Bone marrow (tissue), 2 donors: ENCODE results near the gene COX5A.

Source experiments
- DNase-seq, 2 donors: peaks; one replicate each; lab custom pipeline; 2025; lab: John Stamatoyannopoulos, UW

The COX5A gene

GRCh38 chr15:74937590-74938371, at the start of gene COX5A:
TSS of gene COX5A (minus strand) at chr15:74938073. CDS start at chr15:74938014, 59 bp downstream.
- DNase-seq = peak; percentile 72 to 82

GRCh38 chr15:74983725-74984231, 45.9 kb upstream of the COX5A start:
- DNase-seq = peak in 1 of 2 donors; percentile 32

GRCh38 chr15:74982183-74982582, 44.3 kb upstream of the COX5A start:
- DNase-seq = no peak

- DNase-seq = no peak
Observed at GRCh38 chr15:74978503-74978902, 40.6 kb upstream of the COX5A start.

GRCh38 chr15:74978077-74978476, 40.2 kb upstream of the COX5A start:
- no peak for DNase-seq

- DNase-seq = no peak
Observed at GRCh38 chr15:74977599-74977998, 39.7 kb upstream of the COX5A start.

GRCh38 chr15:74976159-74976558, 38.3 kb upstream of the COX5A start:
- no peak for DNase-seq

GRCh38 chr15:74967670-74968069, 29.8 kb upstream of the COX5A start:
- no peak for DNase-seq

- no peak for DNase-seq
Observed at GRCh38 chr15:74964794-74965193, 26.9 kb upstream of the COX5A start.

GRCh38 chr15:74963213-74963612, 25.3 kb upstream of the COX5A start:
- DNase-seq = no peak

- no peak for DNase-seq
Observed at GRCh38 chr15:74962671-74963070, 24.8 kb upstream of the COX5A start.

GRCh38 chr15:74962219-74962618, 24.3 kb upstream of the COX5A start:
- DNase-seq = no peak

- DNase-seq = no peak
Observed at GRCh38 chr15:74961616-74962015, 23.7 kb upstream of the COX5A start.

GRCh38 chr15:74960995-74961588, 23.2 kb upstream of the COX5A start:
- no peak for DNase-seq

- DNase-seq = no peak
Observed at GRCh38 chr15:74960286-74960685, 22.4 kb upstream of the COX5A start.

GRCh38 chr15:74959586-74959939, 21.7 kb upstream of the COX5A start:
- DNase-seq = no peak

GRCh38 chr15:74958908-74959585, 21.2 kb upstream of the COX5A start:
- no peak for DNase-seq

GRCh38 chr15:74958320-74958907, 20.5 kb upstream of the COX5A start:
- DNase-seq = peak in 1 of 2 donors; percentile 38

- DNase-seq = no peak
Observed at GRCh38 chr15:74957476-74958035, 19.7 kb upstream of the COX5A start.

- peak in 1 of 2 donors; percentile 52 for DNase-seq
Observed at GRCh38 chr15:74956648-74957475, 19.0 kb upstream of the COX5A start, which contains the start of gene RPP25. TSS of gene RPP25 (minus strand) at chr15:74956772. CDS start at chr15:74956583, 189 bp downstream.
